ENCODE results near the gene AASS.

The AASS gene

DNA sequence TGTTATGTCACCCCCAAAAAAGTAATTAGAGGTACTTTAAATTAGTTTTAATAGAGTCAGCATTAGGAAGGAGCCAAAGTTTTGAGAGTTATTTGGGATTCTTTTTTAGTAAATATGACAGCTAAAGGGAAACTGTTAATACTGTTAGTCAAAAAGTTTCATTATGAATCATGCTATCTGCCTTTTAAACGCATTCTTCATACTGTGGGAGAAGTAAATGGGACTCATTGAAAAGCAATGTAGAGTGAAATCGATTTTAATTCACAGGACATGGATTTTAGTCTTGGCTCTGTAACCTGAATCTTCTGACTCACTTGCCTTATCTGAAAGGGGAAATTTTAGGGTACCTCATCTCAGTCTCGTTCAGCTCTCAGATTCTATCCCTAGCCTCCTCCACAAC is 105.1 kb downstream of the AASS start:
- DNase-seq (ENCODE audit: low read depth) = no peak

DNA sequence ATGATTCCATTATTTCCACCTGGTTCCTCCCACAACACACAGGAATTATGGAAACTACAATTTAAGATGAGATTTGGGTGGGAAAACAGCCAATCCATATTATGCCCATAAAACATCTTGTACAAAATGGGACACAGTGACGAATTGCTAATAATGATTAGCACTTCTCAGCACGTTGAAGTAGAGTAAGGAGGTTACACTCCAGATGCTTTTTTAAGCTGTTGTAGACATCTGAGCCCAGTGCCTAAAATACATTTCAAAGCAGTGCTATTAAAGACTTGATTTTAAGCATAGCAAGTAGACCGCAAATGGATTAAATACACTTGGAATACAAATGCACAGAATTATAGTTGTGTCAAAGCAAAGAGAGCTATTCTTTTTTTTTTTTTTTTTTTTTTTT is 105.9 kb downstream of the AASS start:
- no peak for DNase-seq (ENCODE audit: low read depth)

DNA sequence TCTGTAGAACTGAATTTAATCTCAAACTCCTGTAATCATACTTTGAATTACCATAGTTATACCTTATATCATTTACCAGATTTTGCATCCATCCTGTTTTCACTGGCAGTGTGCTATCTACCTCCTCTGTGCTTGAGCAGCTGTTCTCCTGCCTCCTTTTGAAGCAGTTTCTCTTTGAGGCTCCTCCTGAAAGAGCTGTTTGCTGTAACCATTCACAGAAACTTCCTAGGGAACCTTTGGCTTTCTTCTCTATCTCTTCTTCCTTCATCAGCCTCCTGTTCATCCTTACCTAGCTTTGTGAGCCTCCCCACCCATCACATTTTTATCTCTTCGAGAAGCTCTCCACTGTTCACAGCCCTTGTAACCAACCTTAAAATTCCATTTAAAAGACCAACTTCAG is 108.2 kb downstream of the AASS start:
- DNase-seq (ENCODE audit: low read depth) = no peak

DNA sequence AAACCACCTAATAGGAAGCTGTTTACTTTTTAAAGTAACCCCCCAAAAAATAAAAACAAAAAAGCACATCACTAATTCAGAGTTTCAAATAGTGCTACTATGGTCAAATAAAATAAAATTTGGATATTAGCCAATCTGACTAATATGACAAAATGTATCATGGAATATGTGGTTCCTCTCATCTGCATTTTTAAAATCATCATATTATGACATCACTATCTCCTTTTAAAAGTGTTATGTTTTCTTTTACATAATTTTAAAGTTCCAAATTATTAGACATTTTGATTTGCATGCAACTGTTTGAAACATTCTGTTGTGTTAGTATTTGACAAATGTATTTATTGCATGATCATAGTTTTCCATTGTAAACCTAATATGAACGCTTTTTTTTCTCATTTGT is 110.4 kb downstream of the AASS start:
- DNase-seq (ENCODE audit: low read depth) = no peak

DNA sequence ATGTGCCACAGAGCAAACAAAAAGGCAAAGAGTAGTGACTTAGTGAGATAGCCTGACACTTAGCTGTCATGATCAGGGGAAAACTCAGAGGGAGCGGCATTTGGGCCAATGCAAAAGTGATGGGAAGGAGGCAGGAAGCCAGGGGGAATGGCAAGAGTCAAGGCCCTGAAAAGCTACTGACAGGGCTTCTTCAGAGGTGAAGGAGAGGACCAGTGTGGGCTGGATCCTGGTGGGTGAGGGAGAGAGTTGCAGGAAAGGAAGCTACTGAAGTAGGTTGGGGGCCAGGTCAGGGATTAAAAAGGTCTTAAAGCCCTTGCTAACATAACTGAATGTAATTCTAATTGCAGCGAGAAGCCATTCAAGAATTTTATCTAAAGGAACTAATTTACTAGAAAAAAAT is 117.0 kb downstream of the AASS start:
- DNase-seq (ENCODE audit: low read depth) = no peak
